HG02571 (cell line): Measurements from ENCODE around the gene DNAH7.
"Not testable (repeated sequence)": the region's sequence is repeated elsewhere in the genome, so short reads cannot be mapped to it uniquely, and the experiment has no call there.

Experiments used
- ATAC-seq: cut with Tn5 transposase; IDR thresholded peaks from one replicate; pipeline ENCODE4 v1.9.1; 2021; ENCODE audit warnings: mild to moderate bottlenecking, moderate library complexity; ENCODE audit not compliant: unreplicated experiment

The DNAH7 gene

DNA sequence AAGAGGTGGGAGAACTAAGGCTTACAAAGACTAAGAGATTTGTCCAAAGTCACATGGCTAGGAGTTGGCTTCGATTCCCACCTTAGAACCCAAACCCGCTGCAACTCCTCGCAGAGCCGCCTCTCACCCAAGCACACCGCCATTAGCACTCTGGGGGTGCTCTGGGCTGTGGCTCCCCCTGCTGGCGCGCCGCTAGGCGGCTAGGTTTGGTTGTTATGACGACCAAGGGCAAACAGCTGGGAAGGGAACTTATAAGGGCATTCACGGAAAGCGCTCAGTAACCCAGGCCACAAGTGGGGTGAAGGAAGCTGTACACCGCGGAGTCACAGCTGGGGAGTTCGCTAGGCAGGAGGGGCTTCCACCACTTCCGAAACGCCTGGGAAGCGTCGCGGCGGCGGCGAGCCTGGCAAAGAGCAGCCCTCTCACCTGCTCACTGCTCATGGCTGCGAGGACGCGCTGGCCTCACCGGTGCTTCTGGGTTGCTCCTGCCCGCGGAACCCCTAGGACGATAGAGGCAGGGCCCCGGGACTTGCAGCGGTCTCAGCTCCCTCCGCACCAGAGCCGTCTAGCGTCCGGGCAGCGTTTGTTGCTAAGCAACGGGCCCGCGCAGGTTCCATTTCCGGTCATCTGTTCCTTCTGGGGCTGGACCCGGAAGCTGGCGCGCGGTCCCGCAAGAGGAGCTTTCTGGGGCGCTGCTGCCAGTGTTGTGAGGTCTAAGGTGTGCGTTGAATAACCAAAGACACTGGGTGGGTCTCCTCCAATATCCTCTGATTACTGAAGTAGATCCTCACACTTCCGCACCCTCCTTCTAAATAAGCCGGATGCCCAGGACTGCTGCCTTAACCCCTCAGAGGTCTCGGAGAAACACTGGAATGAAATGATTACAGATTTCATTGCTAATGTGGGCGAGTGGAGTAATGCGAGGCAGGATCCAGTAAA, at the start of gene DNAH7:
TSS of gene DNAH7 (minus strand) at position 567 of the 939 bp plus-strand sequence. CDS start at position 441, 126 bp downstream.
- ATAC-seq = peak; percentile 99

DNA sequence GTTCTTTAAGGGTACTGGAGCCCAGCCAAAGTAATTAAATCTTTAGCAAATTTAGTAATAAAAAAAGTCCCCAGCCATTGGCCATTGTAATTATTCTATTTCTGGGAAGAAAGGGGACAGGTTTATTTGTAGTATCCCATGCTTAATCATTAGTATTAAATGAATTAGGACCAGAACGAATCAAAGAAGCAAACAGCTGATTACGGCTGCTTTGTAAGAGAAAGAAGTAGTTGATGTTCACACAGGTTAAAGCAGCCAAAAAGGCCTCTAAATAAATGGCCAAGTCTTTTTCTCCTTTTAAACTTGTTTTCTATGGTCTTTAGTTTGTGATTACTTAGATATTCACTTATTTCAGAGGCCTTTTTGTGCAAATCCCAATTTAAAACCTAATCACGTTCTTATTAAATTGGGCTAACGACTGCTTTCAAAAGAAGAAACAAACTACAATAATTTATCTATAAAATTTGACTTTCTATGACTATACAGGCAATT, 48.6 kb upstream of the DNAH7 start:
- ATAC-seq = no peak

DNA sequence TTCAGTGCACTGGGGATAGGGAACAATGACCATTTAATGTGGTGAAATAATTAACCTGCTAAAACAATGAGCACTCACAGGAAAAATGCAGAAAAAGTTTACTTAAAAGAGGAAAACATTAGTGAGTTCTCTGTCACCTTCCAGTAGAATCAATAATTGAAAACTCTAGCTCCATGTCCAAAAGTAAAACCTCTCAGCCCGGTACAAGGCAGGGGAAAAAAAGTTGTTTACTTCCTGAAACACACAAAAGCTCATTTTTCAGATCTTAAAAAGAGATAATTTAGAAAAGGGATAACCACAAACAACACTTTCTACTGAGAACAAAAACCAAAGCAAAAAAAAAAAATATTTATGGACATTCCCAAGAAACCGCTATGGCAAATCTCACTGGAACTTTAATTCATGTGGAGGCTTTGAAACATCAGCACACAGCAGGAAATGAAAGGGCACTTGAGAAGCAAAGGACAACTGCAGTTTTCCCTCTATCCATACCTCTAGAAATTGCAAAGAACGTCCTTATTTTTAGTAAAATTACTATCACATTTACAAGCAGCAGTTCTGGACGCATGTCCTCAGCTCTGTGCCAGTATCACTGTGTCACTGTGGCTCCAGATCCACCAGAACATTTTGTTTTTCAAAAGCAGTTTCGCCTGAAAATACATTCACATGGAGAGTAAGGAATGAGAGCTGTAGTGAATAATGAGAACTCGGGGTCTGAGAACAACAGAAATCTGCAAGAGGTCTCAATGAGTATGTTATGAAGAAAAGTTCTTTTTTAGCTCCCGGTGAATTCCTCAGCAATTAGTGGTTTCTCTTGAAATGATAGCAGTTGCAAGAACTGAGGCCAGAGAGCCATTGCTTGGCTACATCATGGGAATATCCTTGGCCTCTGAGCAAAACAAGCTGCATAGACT, 44.7 kb upstream of the DNAH7 start:
- ATAC-seq = no peak

DNA sequence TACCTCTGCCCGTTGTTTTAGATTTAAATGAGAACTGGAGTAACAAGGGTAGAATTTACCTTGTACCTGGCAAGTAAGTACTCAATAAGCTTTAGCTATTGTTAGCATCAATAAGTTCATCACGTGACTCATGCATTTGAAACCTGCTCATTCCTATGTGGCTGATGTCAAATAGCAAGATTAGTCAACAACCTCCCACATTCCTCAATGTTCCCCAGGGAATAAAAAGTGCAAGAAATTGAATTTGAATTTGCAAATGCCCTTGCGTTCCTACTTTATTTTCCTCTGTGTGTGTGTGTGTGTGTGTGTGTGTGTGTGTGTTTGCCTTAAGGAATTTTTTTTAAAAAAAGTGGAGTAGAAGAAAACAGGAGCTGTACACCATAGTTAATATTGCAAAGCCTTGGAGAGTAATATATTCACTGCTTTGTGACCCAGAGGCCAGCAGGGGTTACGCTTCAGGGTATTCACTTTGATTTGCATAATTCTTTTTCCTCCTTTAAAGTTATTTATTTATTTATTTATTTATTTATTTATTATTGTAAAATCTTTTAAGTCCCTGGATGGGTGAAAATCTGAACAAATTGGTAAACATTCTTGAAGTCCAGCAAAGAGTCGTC, 43.9 kb upstream of the DNAH7 start:
- ATAC-seq = no peak

DNA sequence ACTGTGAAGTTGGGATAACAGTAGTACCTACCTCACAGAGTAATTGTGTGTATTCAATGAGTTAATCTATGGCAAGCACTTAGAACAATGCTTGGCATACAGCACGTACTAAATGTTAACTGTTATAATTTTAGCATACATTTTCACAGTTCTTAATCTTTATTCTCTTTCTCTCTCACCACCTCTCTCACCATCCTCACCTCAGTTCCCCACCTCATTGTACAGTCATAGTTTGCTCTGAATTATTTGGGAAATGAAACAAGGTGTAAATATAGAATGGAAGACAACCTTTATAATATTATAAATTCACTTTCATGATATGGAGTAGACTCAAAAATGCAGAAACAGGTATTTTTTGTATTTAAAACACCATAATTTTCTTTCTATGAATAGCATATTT, 40.0 kb upstream of the DNAH7 start:
- no peak for ATAC-seq

DNA sequence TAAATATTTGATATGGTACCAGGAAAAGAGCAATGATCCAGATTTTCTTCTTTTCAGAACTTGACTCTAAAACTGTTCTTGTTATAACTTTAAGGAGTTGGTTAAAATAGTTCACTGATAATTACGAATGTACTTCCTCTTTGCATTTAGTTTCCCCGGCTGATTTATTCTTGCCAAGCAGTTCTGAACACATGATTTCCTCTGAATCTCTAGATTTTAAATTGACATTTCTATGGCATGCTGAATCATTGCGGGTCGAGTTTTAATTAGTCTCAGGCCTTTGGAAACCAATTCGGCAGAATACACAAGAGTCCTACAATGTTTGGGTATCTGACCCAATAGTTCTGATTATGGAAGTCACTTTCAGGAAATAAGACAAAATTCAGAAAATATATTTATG, 37.3 kb upstream of the DNAH7 start:
- no peak for ATAC-seq

DNA sequence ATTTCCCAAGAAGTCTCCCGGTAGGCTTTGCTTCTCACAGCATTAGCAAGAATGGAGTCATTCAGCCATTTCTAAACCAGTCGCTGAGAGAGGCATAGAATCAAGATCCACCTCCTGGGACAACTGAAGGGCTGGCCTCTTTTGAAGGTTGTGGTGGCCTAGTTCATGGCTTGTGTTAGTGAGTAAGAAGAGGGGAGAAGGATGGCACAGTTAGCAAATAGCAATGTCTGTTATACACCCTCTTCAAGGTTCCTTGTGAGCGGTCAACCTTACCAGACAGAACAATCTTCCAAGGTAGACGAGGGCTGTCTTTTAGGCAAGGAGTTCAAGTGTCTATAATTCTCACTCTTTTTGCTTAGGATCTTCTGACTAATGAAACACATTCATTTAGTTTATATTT, 35.4 kb upstream of the DNAH7 start:
- ATAC-seq = no peak

DNA sequence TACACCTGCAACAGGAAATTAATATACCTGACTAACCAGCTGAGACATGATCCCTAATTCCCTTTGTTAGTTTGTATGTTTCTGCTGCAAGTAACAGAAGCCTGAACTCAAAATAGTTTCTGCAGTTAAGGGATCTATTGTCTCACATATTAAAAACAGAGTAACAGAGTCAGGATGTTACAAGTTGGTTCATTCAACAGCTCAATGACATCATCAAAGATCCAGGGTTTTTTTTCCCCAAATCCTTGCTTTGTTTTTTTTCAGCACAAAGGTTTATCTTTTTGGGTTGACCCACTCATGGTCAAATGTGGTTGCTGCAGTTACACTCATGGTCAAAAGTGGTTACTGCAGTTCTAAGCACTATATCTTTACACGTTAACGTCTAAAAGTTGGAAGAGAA, 35.0 kb upstream of the DNAH7 start:
- ATAC-seq = no peak

DNA sequence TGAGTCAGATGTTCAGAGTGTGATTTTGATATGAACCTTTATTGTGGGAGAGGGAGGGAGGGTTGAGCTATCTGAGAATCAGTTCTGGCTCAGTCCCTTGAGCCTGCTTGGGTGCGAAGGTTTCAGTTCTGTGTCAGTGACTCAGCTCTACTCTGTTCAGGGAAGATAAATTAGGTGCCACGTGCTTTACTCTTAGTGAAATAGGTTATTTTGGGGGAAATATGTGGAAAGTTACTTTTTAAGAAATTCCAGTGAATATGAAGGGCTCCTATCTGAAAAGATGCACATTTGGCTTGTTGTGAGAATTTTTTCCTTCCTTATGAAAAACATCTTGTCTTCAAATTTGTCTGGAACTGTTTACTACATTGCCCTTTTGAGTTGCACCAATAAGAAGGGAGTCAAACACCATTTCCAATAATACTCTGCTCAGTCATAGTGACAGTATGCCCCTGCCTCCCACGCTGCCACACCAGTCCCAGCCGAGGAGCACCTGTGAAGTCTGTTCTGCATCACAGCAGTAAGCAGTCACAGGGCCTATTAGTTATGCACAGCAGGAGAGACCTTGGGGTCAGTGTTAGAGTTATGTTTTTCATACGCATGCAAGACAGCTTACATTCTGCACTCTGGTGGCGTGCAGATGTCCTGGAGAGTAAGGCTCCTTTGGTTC, 32.8 kb upstream of the DNAH7 start:
- peak; percentile 99 for ATAC-seq

DNA sequence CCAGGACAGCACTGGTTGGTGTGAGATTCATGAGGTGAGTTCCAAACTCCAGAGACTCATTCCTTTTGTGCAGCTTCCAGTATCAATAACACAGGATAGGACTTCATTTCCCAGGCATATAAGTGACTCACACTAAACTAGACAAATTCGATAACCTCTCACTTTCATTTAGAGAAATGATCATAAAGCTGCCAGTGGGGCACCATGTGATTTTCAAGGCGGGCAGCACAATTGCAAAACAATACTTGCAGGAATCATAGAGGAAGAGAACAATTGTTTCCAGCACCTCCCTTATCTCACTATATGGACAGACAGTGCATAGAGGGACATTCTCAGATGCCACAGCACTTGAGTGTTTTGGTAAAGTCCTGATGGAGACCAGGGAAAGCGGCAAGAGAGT, 31.3 kb upstream of the DNAH7 start:
- ATAC-seq = no peak

DNA sequence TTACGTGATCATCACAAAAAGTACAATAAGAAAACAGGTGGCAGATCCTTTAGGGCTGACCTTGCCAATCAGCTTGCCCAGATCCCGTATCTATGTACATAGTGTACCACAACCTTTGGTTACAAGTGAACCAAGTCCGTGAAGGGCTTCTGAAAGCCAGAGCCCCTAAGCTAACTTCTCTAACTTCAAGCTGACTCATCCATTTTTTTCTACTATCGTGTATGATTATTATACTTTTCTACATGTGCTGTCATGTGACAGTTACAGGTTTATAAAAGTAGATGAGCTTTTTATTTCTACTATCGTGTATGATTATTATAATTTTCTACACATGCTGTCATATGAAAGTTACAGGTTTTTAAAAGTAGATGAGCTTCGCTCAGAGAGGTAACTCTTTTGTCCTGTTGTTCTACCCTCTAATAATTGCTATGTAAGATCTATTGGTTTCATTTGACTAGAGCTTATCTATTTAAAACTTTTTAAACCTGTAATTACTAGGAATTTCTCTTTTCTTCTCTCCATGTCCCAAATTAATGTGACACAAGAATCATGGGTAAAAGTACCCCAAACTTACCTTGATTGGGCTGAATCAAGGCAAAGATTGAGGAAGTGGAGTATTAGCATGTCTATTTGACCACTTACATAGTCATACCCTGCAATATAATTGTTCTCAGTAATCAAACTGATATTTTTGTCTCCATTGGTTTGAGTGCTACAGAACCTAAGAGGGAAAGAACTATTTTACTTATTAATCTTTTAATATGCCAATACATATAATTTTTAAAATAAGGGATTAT, 29.4 kb upstream of the DNAH7 start:
- no peak for ATAC-seq

DNA sequence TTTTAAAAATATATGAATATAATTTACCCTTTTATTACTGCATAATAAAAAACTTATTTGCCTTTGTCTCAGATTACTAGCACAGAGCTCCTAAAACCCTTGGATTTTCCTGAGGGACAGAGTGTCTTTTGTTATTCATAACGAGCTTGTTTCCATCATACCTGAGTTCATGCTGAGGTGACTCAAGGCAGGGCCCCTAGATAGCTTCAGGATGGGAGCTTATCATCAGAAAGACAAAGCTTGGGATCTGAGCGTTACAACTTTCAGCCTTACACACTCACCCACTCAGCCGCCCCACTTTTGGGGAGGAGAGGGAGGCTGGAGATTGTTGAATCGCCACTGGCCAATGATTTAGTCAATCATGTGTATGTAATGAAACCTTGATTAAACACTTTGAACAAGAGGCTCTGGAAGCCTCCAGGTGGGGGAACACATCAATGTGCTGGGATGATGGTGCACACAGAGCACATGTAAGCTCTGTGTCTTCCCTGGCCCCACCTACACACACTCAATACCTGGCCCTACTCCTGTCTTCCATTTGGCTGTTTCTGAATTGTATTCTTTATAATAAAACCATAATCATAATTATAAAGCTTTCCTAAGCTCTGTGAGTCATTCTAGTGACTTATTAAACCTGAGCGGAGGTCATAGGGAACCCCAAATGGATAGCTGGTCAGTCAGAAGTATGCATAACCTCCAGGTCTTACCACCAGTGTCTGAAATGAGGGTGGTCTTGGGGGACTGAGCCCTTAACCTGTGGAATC, 28.5 kb upstream of the DNAH7 start:
- no peak for ATAC-seq

DNA sequence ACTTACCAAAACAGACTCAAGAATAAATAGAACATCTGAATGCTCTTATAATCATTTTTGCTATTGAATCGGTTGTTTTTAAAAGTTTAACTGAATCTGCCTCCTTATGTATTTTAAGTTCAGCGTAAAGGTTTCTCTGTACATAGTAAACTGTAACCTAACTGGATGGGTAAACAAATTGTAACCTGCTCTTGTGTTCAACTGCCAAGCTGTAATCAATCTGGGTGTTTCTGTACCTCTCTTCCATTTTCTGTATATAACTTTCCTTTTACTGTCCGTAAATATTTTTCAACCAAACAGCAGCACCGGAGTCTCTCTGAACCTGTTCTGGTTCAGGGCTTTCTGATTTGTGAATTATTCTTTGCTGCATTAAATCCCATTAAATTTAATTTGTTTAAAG, 27.6 kb upstream of the DNAH7 start:
- ATAC-seq = no peak

DNA sequence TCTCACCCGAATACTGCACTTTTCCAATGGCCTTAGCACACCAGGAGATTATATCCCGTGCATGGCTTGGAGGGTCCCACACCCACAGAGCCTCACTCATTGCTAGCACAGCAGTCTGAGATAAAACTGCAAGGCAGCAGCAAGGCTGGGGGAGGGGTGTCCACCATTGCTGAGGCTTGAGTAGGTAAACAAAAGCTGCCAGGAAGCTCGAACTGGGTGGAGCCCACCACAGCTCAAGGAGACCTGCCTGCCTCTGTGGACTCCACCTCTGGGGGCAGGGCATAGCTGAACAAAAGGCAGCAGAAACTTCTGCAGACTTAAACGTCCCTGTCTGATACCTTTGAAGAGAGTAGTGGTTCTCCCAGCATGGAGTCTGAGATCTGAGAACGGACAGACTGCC, 20.8 kb upstream of the DNAH7 start:
- not testable (repeated sequence) for ATAC-seq

DNA sequence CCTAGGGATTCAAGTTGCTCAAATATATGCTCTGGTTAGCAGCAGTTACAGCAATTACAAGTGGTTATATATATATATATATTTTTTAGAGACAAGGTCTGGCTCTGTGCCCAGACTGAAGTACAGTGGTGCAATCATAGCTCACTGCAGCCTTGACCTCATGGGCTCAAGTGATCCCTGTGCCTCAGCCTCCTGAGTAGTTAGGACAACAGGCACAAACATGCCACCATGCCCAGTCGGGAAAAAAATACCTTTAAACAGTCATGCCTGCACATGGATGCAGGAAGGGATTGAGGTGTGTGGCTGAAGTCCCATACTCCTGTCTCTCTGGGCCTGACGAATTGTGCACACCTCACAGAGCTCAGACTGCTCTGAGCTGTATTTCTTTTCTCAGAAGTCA, 19.6 kb upstream of the DNAH7 start:
- no peak for ATAC-seq

DNA sequence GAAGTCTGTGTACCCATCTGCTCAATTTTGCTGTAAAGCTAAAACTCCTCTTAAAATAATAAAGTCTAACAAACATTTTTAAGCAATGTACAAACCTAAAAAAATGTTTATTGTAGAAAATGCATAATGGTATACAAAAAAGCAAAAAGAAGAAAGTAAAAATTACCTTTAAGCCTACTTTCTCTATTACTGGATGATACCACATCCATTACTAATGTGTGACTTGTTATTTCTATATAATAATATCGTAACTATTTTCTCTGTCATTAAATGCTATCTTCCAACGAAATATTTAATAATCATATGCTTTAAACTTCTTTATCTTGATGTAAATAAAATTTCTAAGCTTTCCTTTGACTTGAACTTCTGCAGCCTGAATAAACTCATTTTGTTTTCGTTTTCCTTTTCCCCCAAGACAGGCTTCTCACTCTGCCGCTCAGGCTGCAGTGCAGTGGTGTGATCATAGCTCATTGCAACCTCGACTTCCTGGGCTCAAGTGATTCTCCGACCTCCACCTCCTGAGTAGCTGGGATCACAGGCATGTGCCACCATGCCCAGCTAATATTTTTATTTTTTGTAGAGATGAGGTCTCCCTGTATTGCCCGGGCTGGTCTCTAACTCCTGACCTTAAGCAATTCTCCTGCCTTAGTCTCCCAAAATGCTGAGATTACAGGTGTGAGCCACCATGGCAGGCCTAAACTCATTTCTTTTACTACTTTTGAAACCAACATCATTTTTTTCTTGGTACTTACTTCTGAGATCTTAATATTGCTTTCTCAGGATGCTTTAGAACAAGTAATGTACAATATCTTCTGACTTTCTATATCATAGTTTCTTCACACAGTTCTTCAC, 18.1 kb upstream of the DNAH7 start:
- ATAC-seq = no peak

DNA sequence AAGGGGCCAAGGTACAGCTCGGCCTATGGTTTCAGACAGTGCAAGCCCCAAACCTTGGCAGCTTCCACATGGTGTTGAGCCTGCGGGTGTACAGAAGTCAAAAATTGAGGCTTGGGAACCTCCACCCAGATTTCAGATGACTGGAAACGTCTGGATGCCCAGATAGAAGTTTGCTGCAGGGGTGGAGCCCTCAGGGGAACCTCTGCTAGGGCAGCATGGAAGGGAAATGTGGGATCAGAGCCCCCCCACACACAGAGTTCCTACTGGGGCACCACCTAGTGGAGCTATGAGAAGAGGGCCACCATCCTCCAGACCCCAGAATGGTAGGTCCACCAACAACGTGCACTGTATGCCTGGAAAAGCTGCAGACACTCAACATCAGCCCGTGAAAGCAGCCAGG, 15.0 kb upstream of the DNAH7 start:
- ATAC-seq = no peak

DNA sequence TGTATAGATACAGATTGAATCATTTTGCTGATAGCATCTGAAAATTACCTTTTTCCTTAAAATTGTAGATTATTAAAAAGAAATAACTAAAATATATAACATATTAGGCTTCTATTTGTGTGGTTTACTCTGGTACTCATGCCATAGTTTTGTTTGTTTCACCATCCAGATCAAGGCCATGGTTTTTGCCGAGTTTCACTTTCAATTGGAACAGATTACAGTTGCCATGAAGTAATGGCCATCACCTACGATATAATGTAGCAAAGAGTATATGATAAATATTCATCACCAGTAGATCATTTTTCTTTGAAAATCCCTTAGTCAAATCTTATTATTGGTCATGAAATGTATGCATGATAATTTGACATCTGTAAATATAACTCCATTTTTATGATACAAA, 11.9 kb upstream of the DNAH7 start:
- no peak for ATAC-seq
